Nephron progenitor cell (in vitro differentiated cells): ENCODE measurements around the gene LTBP4.
A peak's percentile ranks its signal among the peaks of the same experiment; 100 is the strongest.

Source experiments
- DNase-seq: peaks from one replicate; pipeline ENCODE4 v3.0.0; 2021
- H3K27ac Mint-ChIP-seq: 2 replicates; pipeline ENCODE4 v1.8.0; 2021; ENCODE audit warnings: mild to moderate bottlenecking, moderate library complexity, mixed read lengths
- H3K27me3 Mint-ChIP-seq: 2 replicates; pipeline ENCODE4 v1.8.0; 2021; ENCODE audit warnings: mild to moderate bottlenecking, low read depth, mixed read lengths; ENCODE audit not compliant: poor library complexity
- H3K36me3 Mint-ChIP-seq: 2 replicates; pipeline ENCODE4 v1.8.0; 2021; ENCODE audit warnings: low read depth, mixed read lengths
- H3K4me1 Mint-ChIP-seq: 2 replicates; pipeline ENCODE4 v1.8.0; 2021; ENCODE audit warnings: mixed read lengths
- H3K4me3 Mint-ChIP-seq: 2 replicates; pipeline ENCODE4 v1.8.0; 2021; ENCODE audit warnings: mild to moderate bottlenecking, moderate library complexity, mixed read lengths
- H3K9me3 Mint-ChIP-seq: 2 replicates; pipeline ENCODE4 v1.8.0; 2021; ENCODE audit warnings: mild to moderate bottlenecking, moderate library complexity, mixed read lengths
- TF ChIP-seq, protein P1 (sequence below): fragments of 200-600 bp; sonication (generic); IDR thresholded peaks from 2 replicates; pipeline ENCODE4 v1.5.0; 2021; ENCODE audit warnings: antibody characterized with exemption

Gene LTBP4

GRCh38 chr19:40603071-40603388 lies 1.9 kb downstream of the LTBP4 start:
- DNase-seq = no peak
- no peak overlapping the region for H3K27ac Mint-ChIP-seq

DNA sequence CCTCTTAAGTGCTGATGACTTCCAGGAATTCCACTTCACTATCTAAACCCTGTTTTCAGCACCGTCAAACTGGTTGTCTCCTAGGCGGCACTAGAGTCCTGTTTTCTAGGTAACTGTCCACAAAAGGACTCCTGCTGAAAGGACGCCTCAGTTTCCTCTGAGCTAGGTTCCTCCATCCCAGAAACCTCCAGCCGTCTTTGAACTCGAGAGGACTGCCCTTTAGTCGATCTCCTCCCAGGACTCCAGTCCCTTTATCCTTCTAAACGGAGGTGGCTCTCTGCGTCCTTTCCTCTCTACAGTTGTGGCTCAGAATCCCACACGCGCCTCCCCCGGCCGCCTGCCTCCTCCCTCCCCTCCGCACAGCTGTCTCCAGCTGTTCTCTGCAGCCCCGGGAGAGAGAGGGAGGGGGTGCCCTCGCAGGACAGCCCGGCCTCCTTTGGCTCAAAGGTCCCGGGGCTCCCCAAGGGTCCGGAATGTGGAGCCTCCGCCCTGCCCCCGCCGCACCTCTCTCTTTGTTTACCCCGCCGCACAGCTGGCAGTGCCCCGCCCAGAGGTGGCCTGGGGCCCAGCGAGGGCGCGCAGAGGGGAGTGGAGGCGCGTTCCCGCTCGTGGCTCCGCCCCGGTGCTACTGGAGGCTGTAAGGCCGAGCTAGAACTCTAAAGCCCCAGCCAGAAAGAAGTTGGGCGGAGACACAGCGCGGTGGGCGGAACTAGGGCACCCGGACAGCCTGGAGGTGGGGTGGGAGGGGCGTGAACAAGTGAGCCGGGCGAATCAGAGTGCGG lies 2.4 kb downstream of the LTBP4 start:
- Mint-ChIP-seq H3K27me3 (peaks cover 87% of the 10 kb centered on the region), H3K4me1 (peaks cover 79% of the 10 kb centered on the region), H3K4me3 (peak overlapping the region; percentile 75), H3K36me3 (peaks cover 6% of the 10 kb centered on the region), H3K27ac (no peak overlapping the region), H3K9me3 (no peaks in the 10 kb centered on the region)
- TF ChIP-seq, protein P1, sequence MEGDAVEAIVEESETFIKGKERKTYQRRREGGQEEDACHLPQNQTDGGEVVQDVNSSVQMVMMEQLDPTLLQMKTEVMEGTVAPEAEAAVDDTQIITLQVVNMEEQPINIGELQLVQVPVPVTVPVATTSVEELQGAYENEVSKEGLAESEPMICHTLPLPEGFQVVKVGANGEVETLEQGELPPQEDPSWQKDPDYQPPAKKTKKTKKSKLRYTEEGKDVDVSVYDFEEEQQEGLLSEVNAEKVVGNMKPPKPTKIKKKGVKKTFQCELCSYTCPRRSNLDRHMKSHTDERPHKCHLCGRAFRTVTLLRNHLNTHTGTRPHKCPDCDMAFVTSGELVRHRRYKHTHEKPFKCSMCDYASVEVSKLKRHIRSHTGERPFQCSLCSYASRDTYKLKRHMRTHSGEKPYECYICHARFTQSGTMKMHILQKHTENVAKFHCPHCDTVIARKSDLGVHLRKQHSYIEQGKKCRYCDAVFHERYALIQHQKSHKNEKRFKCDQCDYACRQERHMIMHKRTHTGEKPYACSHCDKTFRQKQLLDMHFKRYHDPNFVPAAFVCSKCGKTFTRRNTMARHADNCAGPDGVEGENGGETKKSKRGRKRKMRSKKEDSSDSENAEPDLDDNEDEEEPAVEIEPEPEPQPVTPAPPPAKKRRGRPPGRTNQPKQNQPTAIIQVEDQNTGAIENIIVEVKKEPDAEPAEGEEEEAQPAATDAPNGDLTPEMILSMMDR = no peak
- DNase-seq = peak; percentile 99

More at GRCh38 chr19:40603071-40603388, 1.9 kb downstream of the LTBP4 start:
- peaks cover 85% of the 10 kb centered on the region for H3K27me3 Mint-ChIP-seq
- peak overlapping the region; percentile 75 for H3K4me3 Mint-ChIP-seq
- no peaks in the 10 kb centered on the region for H3K9me3 Mint-ChIP-seq
- H3K4me1 Mint-ChIP-seq = peaks cover 77% of the 10 kb centered on the region
- TF ChIP-seq, protein P1 = no peak
- H3K36me3 Mint-ChIP-seq = peaks cover 5% of the 10 kb centered on the region

GRCh38 chr19:40604171-40604646 lies 3.0 kb downstream of the LTBP4 start:
- H3K4me3 Mint-ChIP-seq = peak overlapping the region; percentile 75
- DNase-seq = no peak
- H3K27ac Mint-ChIP-seq = no peak overlapping the region
- peaks cover 87% of the 10 kb centered on the region for H3K27me3 Mint-ChIP-seq
- no peaks in the 10 kb centered on the region for H3K9me3 Mint-ChIP-seq
- H3K36me3 Mint-ChIP-seq = peaks cover 6% of the 10 kb centered on the region
- TF ChIP-seq, protein P1 = no peak
- H3K4me1 Mint-ChIP-seq = peaks cover 79% of the 10 kb centered on the region

DNA sequence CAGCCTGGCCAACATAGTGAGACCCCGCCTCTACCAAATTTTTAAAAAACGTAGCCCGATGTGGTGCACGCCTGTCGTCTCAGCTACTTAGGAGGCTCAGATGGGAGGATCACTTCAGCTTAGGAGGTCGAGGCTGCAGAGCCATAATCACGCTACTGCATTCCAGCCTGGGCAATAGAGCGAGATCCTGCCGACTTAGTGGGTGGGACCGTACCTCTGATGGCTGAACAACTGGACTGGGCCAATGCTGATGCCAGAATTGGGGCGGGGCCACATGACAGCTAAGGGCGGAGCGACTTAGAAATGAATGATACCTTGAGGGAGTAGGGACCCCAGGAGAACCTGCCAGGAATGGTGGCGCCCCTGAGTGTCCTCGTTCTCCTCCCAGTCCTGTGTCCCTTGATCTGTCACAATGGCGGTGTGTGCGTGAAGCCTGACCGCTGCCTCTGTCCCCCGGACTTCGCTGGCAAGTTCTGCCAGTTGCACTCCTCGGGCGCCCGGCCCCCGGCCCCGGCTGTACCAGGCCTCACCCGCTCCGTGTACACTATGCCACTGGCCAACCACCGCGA lies 3.6 kb downstream of the LTBP4 start:
- no peak for DNase-seq

DNA sequence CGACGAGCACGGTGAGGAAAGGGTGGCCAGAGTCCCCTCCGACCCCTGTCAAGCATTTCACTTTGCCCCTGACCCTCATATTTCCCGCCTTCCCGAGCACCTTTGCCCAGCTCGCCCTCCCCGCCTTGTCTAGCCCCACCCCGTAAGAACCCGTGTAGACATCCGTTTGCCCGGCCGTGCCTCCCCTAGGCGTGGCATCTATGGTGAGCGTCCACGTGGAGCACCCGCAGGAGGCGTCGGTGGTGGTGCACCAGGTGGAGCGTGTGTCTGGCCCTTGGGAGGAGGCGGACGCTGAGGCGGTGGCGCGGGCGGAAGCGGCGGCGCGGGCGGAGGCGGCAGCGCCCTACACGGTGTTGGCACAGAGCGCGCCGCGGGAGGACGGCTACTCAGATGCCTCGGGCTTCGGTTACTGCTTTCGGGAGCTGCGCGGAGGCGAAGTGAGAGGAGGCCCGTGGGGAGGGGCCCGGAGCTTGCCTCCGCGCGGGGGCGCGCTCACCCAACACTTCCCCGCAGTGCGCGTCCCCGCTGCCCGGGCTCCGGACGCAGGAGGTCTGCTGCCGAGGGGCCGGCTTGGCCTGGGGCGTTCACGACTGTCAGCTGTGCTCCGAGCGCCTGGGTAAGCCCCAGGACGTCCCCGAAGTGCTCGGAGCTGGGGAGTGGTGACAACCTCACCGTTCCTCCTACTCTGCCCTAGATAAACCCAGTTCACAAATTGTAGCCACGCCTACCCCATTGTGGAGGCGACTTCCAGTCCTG lies 4.2 kb downstream of the LTBP4 start:
- Mint-ChIP-seq H3K36me3 (peaks cover 6% of the 10 kb centered on the region), H3K9me3 (no peaks in the 10 kb centered on the region), H3K27ac (no peak overlapping the region), H3K4me3 (peak overlapping the region; percentile 78), H3K4me1 (peaks cover 78% of the 10 kb centered on the region), H3K27me3 (peaks cover 85% of the 10 kb centered on the region)
- peak; percentile 71 for DNase-seq
- TF ChIP-seq, protein P1 = no peak

More for the DNA sequence above, 3.6 kb downstream of the LTBP4 start:
- Mint-ChIP-seq H3K27me3 (peaks cover 85% of the 10 kb centered on the region), H3K9me3 (no peaks in the 10 kb centered on the region), H3K27ac (no peak overlapping the region), H3K4me3 (peak overlapping the region; percentile 71), H3K4me1 (peaks cover 75% of the 10 kb centered on the region), H3K36me3 (peaks cover 6% of the 10 kb centered on the region)
- TF ChIP-seq, protein P1 = no peak
